HepG2 (cell line): Measurements from ENCODE around the gene ADARB2. TPM values are rescaled to one million over a fixed set of nuclear protein-coding genes. Genes with fewer than 3 reads are reported as not detected.

ENCODE experiments used
- ATAC-seq: fragments of 200-7000 bp; cut with Tn5 transposase; 3 replicates; pipeline ENCODE4 v1.9.1; 2020; ENCODE audit warnings: mild to moderate bottlenecking, moderate library complexity
- BruUV-seq: library from RNA; stranded (reverse); fragments of 400-500 nt; replicated peaks from 2 replicates; lab custom pipeline; 2021; lab: Mats Ljungman, UMichigan
- CTCF ChIA-PET: fragments of 300-600 bp; formaldehyde crosslinking; extraction: SDS; loops from one replicate; lab custom pipeline; 2021; ENCODE audit warnings: low total read pairs, inconsistent platforms, low intra/inter-chr PET ratio; lab: Yijun Ruan, JAX
- POLR2A ChIA-PET: fragments of 350-600 bp; sonication (Branson Sonifier 250); formaldehyde crosslinking; loops from one replicate; lab custom pipeline; 2020; ENCODE audit warnings: antibody characterized with exemption, inconsistent platforms; lab: Yijun Ruan, JAX
- DNase-seq: peaks from one replicate; pipeline ENCODE4 v3.0.0-alpha.2; 2015; ENCODE audit warnings: low spot score
- FAIRE-seq: peaks from 3 replicates; lab custom pipeline; 2011; peaks lifted over from hg19 to GRCh38; lab: Jason Lieb, UNC
- H2AFZ ChIP-seq: one replicate; pipeline ENCODE4 v1.6.1; 2011; ENCODE audit warnings: low read length, inconsistent platforms
- H3K27ac ChIP-seq: fragments of 300-600 bp; 3 replicates; pipeline ENCODE4 v1.8.0; 2011; ENCODE audit warnings: mixed run types, mild to moderate bottlenecking, mixed read lengths, low read length, inconsistent platforms; ENCODE audit not compliant: insufficient read depth; ENCODE audit errors: extremely low read length
- H3K27me3 ChIP-seq, 2 experiments: fragments of 200-600 bp in 1 of 2; 2 replicates in 1 of 2; 3 replicates in 1 of 2; pipeline versions ENCODE4 v1.6.0 to v1.8.0; 2011; ENCODE audit warnings: low read length in 2 of 2, mild to moderate bottlenecking in 2 of 2, moderate library complexity in 2 of 2, inconsistent platforms in 1 of 2; ENCODE audit not compliant: insufficient read depth in 2 of 2, control insufficient read depth in 1 of 2
- H3K36me3 ChIP-seq, 2 experiments: fragments of 200-600 bp in 1 of 2; replicated peaks in 1 of 2; 2 replicates in 1 of 2; 3 replicates in 1 of 2; pipeline versions ENCODE4 v1.5.1 to v1.8.0; 2011; ENCODE audit warnings: low read length in 2 of 2, inconsistent platforms in 1 of 2; ENCODE audit not compliant: insufficient read depth in 2 of 2, control insufficient read depth in 1 of 2
- H3K4me1 ChIP-seq: 2 replicates; pipeline ENCODE4 v1.5.1; 2012; ENCODE audit warnings: low read length, inconsistent platforms; ENCODE audit not compliant: insufficient read depth
- H3K4me2 ChIP-seq: 2 replicates; pipeline ENCODE4 v1.6.0; 2011; ENCODE audit warnings: low read depth, low read length, inconsistent platforms
- H3K4me3 ChIP-seq, 3 experiments: fragments of 200-600 bp in 1 of 3; sonication (generic), shearing (Covaris generic) in 1 of 3; replicated peaks in 1 of 3; 2 replicates each; pipeline ENCODE4 v1.5.1; 2011 to 2016; ENCODE audit warnings: low read length in 3 of 3, inconsistent platforms in 2 of 3, low read depth in 2 of 3, mild to moderate bottlenecking in 2 of 3, control low read depth in 1 of 3, mixed read lengths in 1 of 3; ENCODE audit not compliant: insufficient read depth in 1 of 3
- H3K79me2 ChIP-seq: one replicate; pipeline ENCODE4 v1.6.1; 2011; ENCODE audit warnings: low read length, inconsistent platforms; ENCODE audit not compliant: insufficient read depth
- H3K9ac ChIP-seq: 2 replicates; pipeline ENCODE4 v1.6.0; 2011; ENCODE audit warnings: mild to moderate bottlenecking, low read depth, low read length, inconsistent platforms; ENCODE audit not compliant: insufficient read depth
- H3K9me3 ChIP-seq: 2 replicates; pipeline ENCODE4 v1.5.1; 2012; ENCODE audit warnings: mild to moderate bottlenecking, low read length
- H4K20me1 ChIP-seq: 2 replicates; pipeline ENCODE4 v1.6.0; 2011; ENCODE audit warnings: inconsistent platforms, mild to moderate bottlenecking, low read length, moderate library complexity; ENCODE audit not compliant: insufficient read depth
- ELF4 ChIP-seq: sonication (generic); formaldehyde crosslinking; IDR thresholded peaks from 2 replicates; pipeline ENCODE4 v1.5.0; 2020; ENCODE audit warnings: missing genetic modification reagents, mild to moderate bottlenecking, moderate library complexity, borderline replicate concordance
- IKZF1 ChIP-seq: fragments of 450-650 bp; IDR thresholded peaks from 2 replicates; pipeline ENCODE4 v1.7.1; 2016
- KAT8 ChIP-seq: IDR thresholded peaks from 2 replicates; pipeline ENCODE4 v1.6.1; 2016; ENCODE audit warnings: missing genetic modification reagents, missing compliant biosample characterization
- PRMT3 ChIP-seq: sonication (generic); formaldehyde crosslinking; IDR thresholded peaks from 2 replicates; pipeline ENCODE4 v1.8.1; 2022; ENCODE audit warnings: low read depth, mild to moderate bottlenecking, moderate library complexity, missing genetic modification reagents, borderline replicate concordance
- SALL2 ChIP-seq: sonication (generic); formaldehyde crosslinking; IDR thresholded peaks from 2 replicates; pipeline ENCODE4 v1.8.1; 2023; ENCODE audit warnings: mild to moderate bottlenecking, missing genetic modification reagents, inconsistent platforms
- SAP130 ChIP-seq: IDR thresholded peaks from 2 replicates; pipeline ENCODE4 v1.6.1; 2016; ENCODE audit warnings: low read depth
- SMYD3 ChIP-seq: sonication (generic); formaldehyde crosslinking; IDR thresholded peaks from 2 replicates; pipeline ENCODE4 v1.8.1; 2023; ENCODE audit warnings: mild to moderate bottlenecking, missing genetic modification reagents
- ZBTB25 ChIP-seq: IDR thresholded peaks from 2 replicates; pipeline ENCODE4 v1.6.1; 2018; ENCODE audit warnings: missing genetic modification reagents
- ZBTB38 ChIP-seq: sonication (generic); formaldehyde crosslinking; IDR thresholded peaks from 2 replicates; pipeline ENCODE4 v1.5.1; 2020; ENCODE audit warnings: mild to moderate bottlenecking, missing genetic modification reagents
- ZNF230 ChIP-seq: sonication (generic); formaldehyde crosslinking; IDR thresholded peaks from 2 replicates; pipeline ENCODE4 v1.4.0; 2020; ENCODE audit warnings: mild to moderate bottlenecking, missing genetic modification reagents
- ZNF350 ChIP-seq: sonication (generic); formaldehyde crosslinking; IDR thresholded peaks from 2 replicates; pipeline ENCODE4 v1.4.0; 2020; ENCODE audit warnings: mild to moderate bottlenecking, low read depth, missing genetic modification reagents, borderline replicate concordance
- ZNF816 ChIP-seq: sonication (generic); formaldehyde crosslinking; IDR thresholded peaks from 2 replicates; pipeline ENCODE4 v1.8.0; 2022; ENCODE audit warnings: missing genetic modification reagents, mild to moderate bottlenecking, borderline replicate concordance
- WGBS: methylation state at CpG from one replicate; pipeline ENCODE4 v1.1.6; 2017; ENCODE audit warnings: low lambda C conversion rate; 5-methylcytosine and 5-hydroxymethylcytosine counted together
- in situ Hi-C: cut with HindIII; loops from 2 replicates; pipeline ENCODE4 v1.10.0; 2017; ENCODE audit warnings: low pct_unique_long_range_greater_than_20kb; ENCODE audit not compliant: extremely low pct_ligation_motif_present
- intact Hi-C: fragments of 100-400 bp; cut with micrococcal nuclease; formaldehyde crosslinking; loops from one replicate; pipeline ENCODE4 v1.10.0; 2022; ENCODE audit not compliant: unreplicated experiment
- polyA plus RNA-seq, 8 experiments: library from polyadenylated mRNA; depleted of rRNA in 3 of 8; stranded (reverse) in 7 of 8; unstranded in 1 of 8; fragments of >200 nt; fragmentation: Illumina TruSeq in 4 of 8; extraction: Trizol in 4 of 8; gene quantifications; 2 replicates each; pipeline versions ENCODE4 v1.2.1 to v1.2.3, GENCODE V29; 2011 to 2016; ENCODE audit warnings: low read depth in 4 of 8, missing spikeins in 1 of 8, mixed read lengths in 1 of 8; ENCODE audit not compliant: insufficient read depth in 1 of 8
- total RNA-seq, 5 experiments: library from RNA; depleted of rRNA; stranded (reverse); fragments of >200 nt; fragmentation: Illumina TruSeq; extraction: Trizol; gene quantifications; 2 replicates each; pipeline ENCODE4 v1.2.3, GENCODE V29; 2016; ENCODE audit warnings: low read depth in 1 of 5
- TF ChIP-seq, protein P1 (sequence below): sonication (generic); formaldehyde crosslinking; IDR thresholded peaks from 2 replicates; pipeline ENCODE4 v1.4.0; 2020; ENCODE audit warnings: missing genetic modification reagents
- TF ChIP-seq, protein P2 (sequence below): fragments of 450-650 bp; IDR thresholded peaks from 2 replicates; pipeline ENCODE4 v1.6.1; 2017; ENCODE audit warnings: mild to moderate bottlenecking
- TF ChIP-seq, protein P3 (sequence below): sonication (generic); formaldehyde crosslinking; IDR thresholded peaks from 2 replicates; pipeline ENCODE4 v1.4.0; 2020; ENCODE audit warnings: mild to moderate bottlenecking, missing genetic modification reagents

The ADARB2 gene
- total and polyA plus RNA-seq, 2 of the 13 experiments (the other 11 are each of a cell fraction or from before 2014, with no cell fraction given), result not detected

GRCh38 chr10:1745780-1746456 lies 8.6 kb upstream of the ADARB2 start (continued):
- TF ChIP-seq, protein P1, sequence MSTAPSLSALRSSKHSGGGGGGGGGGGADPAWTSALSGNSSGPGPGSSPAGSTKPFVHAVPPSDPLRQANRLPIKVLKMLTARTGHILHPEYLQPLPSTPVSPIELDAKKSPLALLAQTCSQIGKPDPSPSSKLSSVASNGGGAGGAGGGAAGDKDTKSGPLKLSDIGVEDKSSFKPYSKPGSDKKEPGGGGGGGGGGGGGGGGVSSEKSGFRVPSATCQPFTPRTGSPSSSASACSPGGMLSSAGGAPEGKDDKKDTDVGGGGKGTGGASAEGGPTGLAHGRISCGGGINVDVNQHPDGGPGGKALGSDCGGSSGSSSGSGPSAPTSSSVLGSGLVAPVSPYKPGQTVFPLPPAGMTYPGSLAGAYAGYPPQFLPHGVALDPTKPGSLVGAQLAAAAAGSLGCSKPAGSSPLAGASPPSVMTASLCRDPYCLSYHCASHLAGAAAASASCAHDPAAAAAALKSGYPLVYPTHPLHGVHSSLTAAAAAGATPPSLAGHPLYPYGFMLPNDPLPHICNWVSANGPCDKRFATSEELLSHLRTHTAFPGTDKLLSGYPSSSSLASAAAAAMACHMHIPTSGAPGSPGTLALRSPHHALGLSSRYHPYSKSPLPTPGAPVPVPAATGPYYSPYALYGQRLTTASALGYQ, result no peak
- TF ChIP-seq, protein P2, sequence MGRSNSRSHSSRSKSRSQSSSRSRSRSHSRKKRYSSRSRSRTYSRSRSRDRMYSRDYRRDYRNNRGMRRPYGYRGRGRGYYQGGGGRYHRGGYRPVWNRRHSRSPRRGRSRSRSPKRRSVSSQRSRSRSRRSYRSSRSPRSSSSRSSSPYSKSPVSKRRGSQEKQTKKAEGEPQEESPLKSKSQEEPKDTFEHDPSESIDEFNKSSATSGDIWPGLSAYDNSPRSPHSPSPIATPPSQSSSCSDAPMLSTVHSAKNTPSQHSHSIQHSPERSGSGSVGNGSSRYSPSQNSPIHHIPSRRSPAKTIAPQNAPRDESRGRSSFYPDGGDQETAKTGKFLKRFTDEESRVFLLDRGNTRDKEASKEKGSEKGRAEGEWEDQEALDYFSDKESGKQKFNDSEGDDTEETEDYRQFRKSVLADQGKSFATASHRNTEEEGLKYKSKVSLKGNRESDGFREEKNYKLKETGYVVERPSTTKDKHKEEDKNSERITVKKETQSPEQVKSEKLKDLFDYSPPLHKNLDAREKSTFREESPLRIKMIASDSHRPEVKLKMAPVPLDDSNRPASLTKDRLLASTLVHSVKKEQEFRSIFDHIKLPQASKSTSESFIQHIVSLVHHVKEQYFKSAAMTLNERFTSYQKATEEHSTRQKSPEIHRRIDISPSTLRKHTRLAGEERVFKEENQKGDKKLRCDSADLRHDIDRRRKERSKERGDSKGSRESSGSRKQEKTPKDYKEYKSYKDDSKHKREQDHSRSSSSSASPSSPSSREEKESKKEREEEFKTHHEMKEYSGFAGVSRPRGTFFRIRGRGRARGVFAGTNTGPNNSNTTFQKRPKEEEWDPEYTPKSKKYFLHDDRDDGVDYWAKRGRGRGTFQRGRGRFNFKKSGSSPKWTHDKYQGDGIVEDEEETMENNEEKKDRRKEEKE, result no peak
- TF ChIP-seq ZBTB25 (CRISPR knock-in tag) (no peak), SALL2 (CRISPR knock-in tag) (no peak), KAT8 (CRISPR knock-in tag) (no peak), IKZF1 (no peak)

DNA sequence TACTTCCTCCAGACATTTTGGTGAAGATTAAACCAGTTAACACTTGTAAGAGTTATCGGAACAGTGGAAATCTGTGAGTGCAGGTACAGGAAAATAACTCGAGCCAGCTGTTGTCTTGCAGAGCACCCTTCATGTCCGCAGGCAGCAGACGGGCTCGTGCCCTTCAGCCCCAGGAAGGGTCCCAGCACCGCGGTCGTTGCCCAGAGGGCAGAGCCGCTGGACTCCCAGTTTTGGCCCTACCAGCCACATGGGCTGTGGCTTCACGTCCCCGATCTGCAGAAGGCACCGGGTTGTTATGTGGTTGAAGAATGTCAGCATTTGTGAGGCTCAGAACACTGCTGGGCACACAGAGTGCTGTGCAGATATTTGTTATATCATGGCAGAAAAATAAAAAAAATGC lies 7.2 kb upstream of the ADARB2 start:
- in situ Hi-C loops (loop anchor here (5.0 kb wide), 1 partner anchor 43 kb away; no protein-coding TSS in a partner anchor), intact Hi-C loops (no loop called here)
- Histone ChIP-seq H3K27me3 (peaks cover 0 to 20% of the 10 kb centered on the region in 2 experiments; a peak in 2 of 5 replicates), H2AFZ (no peak overlapping the region), H3K4me1 (no peaks in the 10 kb centered on the region), H3K9ac (no peak overlapping the region), H4K20me1 (no peaks in the 10 kb centered on the region), H3K4me2 (no peak overlapping the region), H3K79me2 (no peaks in the 10 kb centered on the region), H3K4me3 (no peak overlapping the region), H3K9me3 (no peaks in the 10 kb centered on the region), H3K36me3 (no peaks in the 10 kb centered on the region), H3K27ac (no peak overlapping the region)
- ChIA-PET CTCF (no interaction called here), POLR2A (no interaction called here)
- BruUV-seq, result no TSS peak
- no peak for FAIRE-seq
- DNase-seq, result no peak
- no CpG with 5 or more reads among the region's 12 CpGs for whole genome bisulfite sequencing
- no peak for ATAC-seq
- TF ChIP-seq ZNF350 (CRISPR knock-in tag) (no peak), ELF4 (CRISPR knock-in tag) (no peak), ZNF230 (CRISPR knock-in tag) (no peak), SMYD3 (CRISPR knock-in tag) (no peak), ZBTB38 (CRISPR knock-in tag) (no peak), PRMT3 (no peak), ZNF816 (no peak), SAP130 (CRISPR knock-in tag) (no peak)
- TF ChIP-seq, protein P3, sequence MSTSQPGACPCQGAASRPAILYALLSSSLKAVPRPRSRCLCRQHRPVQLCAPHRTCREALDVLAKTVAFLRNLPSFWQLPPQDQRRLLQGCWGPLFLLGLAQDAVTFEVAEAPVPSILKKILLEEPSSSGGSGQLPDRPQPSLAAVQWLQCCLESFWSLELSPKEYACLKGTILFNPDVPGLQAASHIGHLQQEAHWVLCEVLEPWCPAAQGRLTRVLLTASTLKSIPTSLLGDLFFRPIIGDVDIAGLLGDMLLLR (CRISPR knock-in tag), result no peak
